SH-SY5Y (cell line): ENCODE measurements around the gene SLC40A1.

Experiments
- GATA2 ChIP-seq: IDR thresholded peaks from 2 replicates; pipeline ENCODE4 v1.6.1; 2011; ENCODE audit warnings: mild to moderate bottlenecking, low read depth, low read length
- GATA3 ChIP-seq: IDR thresholded peaks from 2 replicates; pipeline ENCODE4 v1.6.1; 2011; ENCODE audit warnings: low read depth, mild to moderate bottlenecking, low read length, moderate library complexity

- no peak for TF ChIP-seq GATA2
- no peak for TF ChIP-seq GATA3
Measured at GRCh38 chr2:189526241-189526640, 54.3 kb downstream of the SLC40A1 start.
